K562 (cell line): ENCODE results near the gene VTI1B. TPM values are rescaled to one million over a fixed set of nuclear protein-coding genes. Genes with fewer than 3 reads are reported as not detected.

Experiments
- ATF1 ChIP-seq, 2 experiments: fragments of 450-650 bp in 1 of 2; IDR thresholded peaks; 2 replicates each; pipeline ENCODE4 v1.6.1; 2016; ENCODE audit warnings: missing compliant biosample characterization in 1 of 2, missing genetic modification characterization in 1 of 2
- CBFA2T2 ChIP-seq: fragments of 450-650 bp; conservative IDR thresholded peaks from 2 replicates; pipeline ENCODE4 v1.6.1; 2017; ENCODE audit warnings: mild to moderate bottlenecking
- CBX3 ChIP-seq, 2 experiments: IDR thresholded peaks; 1 replicate in 1 of 2; 2 replicates in 1 of 2; pipeline ENCODE4 v1.6.1; 2012; ENCODE audit warnings: inconsistent platforms in 2 of 2, low read length in 2 of 2, borderline replicate concordance in 1 of 2, control low read depth in 1 of 2
- ERF ChIP-seq: fragments of 450-650 bp; formaldehyde crosslinking; IDR thresholded peaks from 2 replicates; pipeline ENCODE4 v1.4.0; 2020; ENCODE audit warnings: mild to moderate bottlenecking, mixed read lengths
- FOXJ3 ChIP-seq: sonication (generic); formaldehyde crosslinking; IDR thresholded peaks from 2 replicates; pipeline ENCODE4 v1.4.0; 2020; ENCODE audit warnings: mild to moderate bottlenecking, missing genetic modification reagents
- GATAD2A ChIP-seq: fragments of 450-650 bp; IDR thresholded peaks from 2 replicates; pipeline ENCODE4 v1.6.1; 2017
- HLTF ChIP-seq: fragments of 450-650 bp; IDR thresholded peaks from 2 replicates; pipeline ENCODE4 v1.6.1; 2016
- HNRNPLL ChIP-seq: fragments of 200-400 bp; formaldehyde crosslinking; IDR thresholded peaks from 2 replicates; pipeline ENCODE4 v1.6.1; 2017; ENCODE audit warnings: low read length, low read depth, mild to moderate bottlenecking; ENCODE audit not compliant: poor library complexity, severe bottlenecking
- KDM1A ChIP-seq, 2 experiments: fragments of 450-650 bp; IDR thresholded peaks; 2 replicates each; pipeline ENCODE4 v1.6.1; 2016; ENCODE audit warnings: mild to moderate bottlenecking in 2 of 2
- MCM3 ChIP-seq: fragments of 450-650 bp; IDR thresholded peaks from 2 replicates; pipeline ENCODE4 v1.6.1; 2016
- MTA3 ChIP-seq: fragments of 450-650 bp; formaldehyde crosslinking; IDR thresholded peaks from 2 replicates; pipeline ENCODE4 v1.6.1; 2017; ENCODE audit warnings: mild to moderate bottlenecking, borderline replicate concordance
- NELFE ChIP-seq: IDR thresholded peaks from 2 replicates; pipeline ENCODE4 v1.6.1; 2011; ENCODE audit warnings: mild to moderate bottlenecking; ENCODE audit not compliant: insufficient read depth, insufficient read length
- TCFL5 ChIP-seq: fragments of 250-450 bp; sonication (Bioruptor Pico); conservative IDR thresholded peaks from 2 replicates; pipeline ENCODE4 v1.6.1; 2021; ENCODE audit warnings: mild to moderate bottlenecking, moderate library complexity, matching md5 sums
- YBX1 ChIP-seq: fragments of 450-650 bp; IDR thresholded peaks from 2 replicates; pipeline ENCODE4 v1.7.1; 2016; ENCODE audit warnings: mild to moderate bottlenecking
- ZFX ChIP-seq: sonication (generic); formaldehyde crosslinking; IDR thresholded peaks from 2 replicates; pipeline ENCODE4 v1.8.0; 2022; ENCODE audit warnings: mild to moderate bottlenecking, missing genetic modification reagents, moderate library complexity
- ZKSCAN8 ChIP-seq: fragments of 200-800 bp; sonication (Bioruptor generic); IDR thresholded peaks from 2 replicates; pipeline ENCODE4 v1.6.1; 2016; ENCODE audit warnings: missing genetic modification characterization, missing compliant biosample characterization
- polyA plus RNA-seq, 8 experiments: library from polyadenylated mRNA; depleted of rRNA in 4 of 8; stranded (reverse) in 5 of 8; unstranded in 3 of 8; fragments of >200 nt; fragmentation: Nextera tagmentation in 2 of 8; fragmentation: Illumina TruSeq in 1 of 8; extraction: Ambion mirVana in 2 of 8; extraction: Trizol in 1 of 8; gene quantifications; 2 replicates each; pipeline versions ENCODE4 v1.2.1 to v1.2.3, GENCODE V29; 2011 to 2014; ENCODE audit warnings: inconsistent platforms in 1 of 8, missing spikeins in 1 of 8
- total RNA-seq, 7 experiments: library from RNA; depleted of rRNA in 6 of 7; stranded (reverse); fragments of >200 nt in 6 of 7; fragmentation: Illumina TruSeq in 2 of 7; extraction: Trizol in 2 of 7; gene quantifications; 2 replicates each; pipeline versions ENCODE4 v1.2.1 to v1.2.3, GENCODE V29; 2011 to 2021; ENCODE audit warnings: low replicate concordance in 1 of 7
- TF ChIP-seq, protein P1 (sequence below), 2 experiments: IDR thresholded peaks; 2 replicates each; pipeline ENCODE4 v1.6.1; 2011; ENCODE audit warnings: borderline replicate concordance in 1 of 2, control low read depth in 1 of 2, low read depth in 1 of 2, low read length in 1 of 2, mild to moderate bottlenecking in 1 of 2, mixed read lengths in 1 of 2, moderate library complexity in 1 of 2; ENCODE audit not compliant: insufficient read depth in 1 of 2, insufficient read length in 1 of 2, poor library complexity in 1 of 2, severe bottlenecking in 1 of 2; ENCODE audit errors: extremely low read depth in 1 of 2
- TF ChIP-seq, protein P2 (sequence below): fragments of 450-650 bp; formaldehyde crosslinking; IDR thresholded peaks from 2 replicates; pipeline ENCODE4 v1.4.0; 2020; ENCODE audit warnings: mild to moderate bottlenecking, moderate library complexity
- TF ChIP-seq, protein P3 (sequence below): fragments of 250-450 bp; sonication (Bioruptor Pico); IDR thresholded peaks from 2 replicates; pipeline ENCODE4 v1.8.0; 2021; ENCODE audit warnings: mild to moderate bottlenecking, moderate library complexity
- TF ChIP-seq, protein P4 (sequence below): sonication (generic); formaldehyde crosslinking; IDR thresholded peaks from 2 replicates; pipeline ENCODE4 v1.8.0; 2022; ENCODE audit warnings: mild to moderate bottlenecking, missing genetic modification reagents
- TF ChIP-seq, protein P5 (sequence below): sonication (generic); formaldehyde crosslinking; IDR thresholded peaks from 2 replicates; pipeline ENCODE4 v1.8.1; 2023; ENCODE audit warnings: mild to moderate bottlenecking, missing genetic modification reagents

VTI1B gene
- total and polyA plus RNA-seq, 9 of the 15 experiments (the other 6 are each of a cell fraction or from before 2014, with no cell fraction given): 7.8 to 69.8 (median 50.1) TPM

DNA sequence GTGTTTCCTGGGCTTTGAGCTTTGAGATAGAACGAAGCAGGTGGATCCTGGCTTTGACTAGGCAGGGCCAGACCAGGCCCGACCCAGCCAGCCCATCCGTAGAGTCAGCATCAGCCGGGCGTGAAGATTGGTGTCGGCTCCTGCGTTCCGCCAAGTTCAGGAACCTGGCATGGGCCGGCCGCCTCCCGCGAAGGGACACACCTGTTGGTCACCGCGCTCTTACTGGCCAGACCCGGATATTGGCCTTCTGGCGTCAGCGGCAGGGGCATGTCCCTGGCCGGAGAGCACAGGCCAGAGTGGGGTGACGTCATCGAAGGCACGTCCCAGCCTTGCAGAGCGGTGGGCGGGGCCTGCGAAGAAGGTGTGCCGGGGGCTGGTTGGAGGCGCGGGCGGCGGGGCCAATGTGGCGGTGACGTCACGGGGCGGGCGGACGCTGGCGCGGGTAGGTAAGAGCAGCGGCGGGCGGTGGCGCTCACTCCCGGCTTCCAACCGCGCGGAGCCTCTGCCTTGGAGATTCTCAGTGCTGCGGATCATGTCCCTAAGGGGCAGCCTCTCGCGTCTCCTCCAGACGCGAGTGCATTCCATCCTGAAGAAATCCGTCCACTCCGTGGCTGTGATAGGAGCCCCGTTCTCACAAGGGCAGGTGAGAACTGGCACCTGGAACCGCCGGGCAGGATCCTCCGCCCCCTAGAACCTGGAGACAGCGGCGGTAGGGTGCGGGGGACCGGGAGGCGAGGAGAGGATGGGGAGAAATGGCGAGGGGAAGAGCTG is 54.8 kb downstream of the VTI1B start, which contains the start of gene ARG2 (continued):
- TF ChIP-seq, protein P1, sequence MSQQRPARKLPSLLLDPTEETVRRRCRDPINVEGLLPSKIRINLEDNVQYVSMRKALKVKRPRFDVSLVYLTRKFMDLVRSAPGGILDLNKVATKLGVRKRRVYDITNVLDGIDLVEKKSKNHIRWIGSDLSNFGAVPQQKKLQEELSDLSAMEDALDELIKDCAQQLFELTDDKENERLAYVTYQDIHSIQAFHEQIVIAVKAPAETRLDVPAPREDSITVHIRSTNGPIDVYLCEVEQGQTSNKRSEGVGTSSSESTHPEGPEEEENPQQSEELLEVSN (IDR thresholded peaks at IDR 0.05; ENCODE audit: borderline replicate concordance in 1 of 2, extremely low read depth in 1 of 2, insufficient read depth in 1 of 2, insufficient read length in 1 of 2, low read depth in 1 of 2, low read length in 1 of 2, poor library complexity in 1 of 2, severe bottlenecking in 1 of 2): peak; percentile 44 to 59
- no peak for TF ChIP-seq KDM1A (IDR thresholded peaks at IDR 0.05)
- TF ChIP-seq ZKSCAN8 (CRISPR knock-in tag): no peak
- TF ChIP-seq NELFE: no peak
- TF ChIP-seq TCFL5: no peak
- peak; percentile 74 for TF ChIP-seq ATF1 (CRISPR knock-in tag; IDR thresholded peaks at IDR 0.05)
- peak; percentile 99 for TF ChIP-seq ATF1 (tag; IDR thresholded peaks at IDR 0.05)
- TF ChIP-seq, protein P2, sequence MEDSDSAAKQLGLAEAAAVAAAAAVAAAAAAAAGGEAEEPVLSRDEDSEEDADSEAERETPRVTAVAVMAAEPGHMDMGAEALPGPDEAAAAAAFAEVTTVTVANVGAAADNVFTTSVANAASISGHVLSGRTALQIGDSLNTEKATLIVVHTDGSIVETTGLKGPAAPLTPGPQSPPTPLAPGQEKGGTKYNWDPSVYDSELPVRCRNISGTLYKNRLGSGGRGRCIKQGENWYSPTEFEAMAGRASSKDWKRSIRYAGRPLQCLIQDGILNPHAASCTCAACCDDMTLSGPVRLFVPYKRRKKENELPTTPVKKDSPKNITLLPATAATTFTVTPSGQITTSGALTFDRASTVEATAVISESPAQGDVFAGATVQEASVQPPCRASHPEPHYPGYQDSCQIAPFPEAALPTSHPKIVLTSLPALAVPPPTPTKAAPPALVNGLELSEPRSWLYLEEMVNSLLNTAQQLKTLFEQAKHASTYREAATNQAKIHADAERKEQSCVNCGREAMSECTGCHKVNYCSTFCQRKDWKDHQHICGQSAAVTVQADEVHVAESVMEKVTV (CRISPR knock-in tag): no peak
- no peak for TF ChIP-seq GATAD2A
- no peak for TF ChIP-seq CBFA2T2
- peak; percentile 47 for TF ChIP-seq HNRNPLL
- no peak for TF ChIP-seq HLTF
- peak; percentile 82 for TF ChIP-seq MTA3
- TF ChIP-seq, protein P3, sequence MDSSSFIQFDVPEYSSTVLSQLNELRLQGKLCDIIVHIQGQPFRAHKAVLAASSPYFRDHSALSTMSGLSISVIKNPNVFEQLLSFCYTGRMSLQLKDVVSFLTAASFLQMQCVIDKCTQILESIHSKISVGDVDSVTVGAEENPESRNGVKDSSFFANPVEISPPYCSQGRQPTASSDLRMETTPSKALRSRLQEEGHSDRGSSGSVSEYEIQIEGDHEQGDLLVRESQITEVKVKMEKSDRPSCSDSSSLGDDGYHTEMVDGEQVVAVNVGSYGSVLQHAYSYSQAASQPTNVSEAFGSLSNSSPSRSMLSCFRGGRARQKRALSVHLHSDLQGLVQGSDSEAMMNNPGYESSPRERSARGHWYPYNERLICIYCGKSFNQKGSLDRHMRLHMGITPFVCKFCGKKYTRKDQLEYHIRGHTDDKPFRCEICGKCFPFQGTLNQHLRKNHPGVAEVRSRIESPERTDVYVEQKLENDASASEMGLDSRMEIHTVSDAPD (CRISPR knock-in tag): no peak
- no peak; a peak in 1 of 3 replicates for TF ChIP-seq CBX3 (IDR thresholded peaks at IDR 0.05; ENCODE audit: borderline replicate concordance in 1 of 2, low read length in 2 of 2)
- TF ChIP-seq YBX1: no peak
- TF ChIP-seq, protein P4, sequence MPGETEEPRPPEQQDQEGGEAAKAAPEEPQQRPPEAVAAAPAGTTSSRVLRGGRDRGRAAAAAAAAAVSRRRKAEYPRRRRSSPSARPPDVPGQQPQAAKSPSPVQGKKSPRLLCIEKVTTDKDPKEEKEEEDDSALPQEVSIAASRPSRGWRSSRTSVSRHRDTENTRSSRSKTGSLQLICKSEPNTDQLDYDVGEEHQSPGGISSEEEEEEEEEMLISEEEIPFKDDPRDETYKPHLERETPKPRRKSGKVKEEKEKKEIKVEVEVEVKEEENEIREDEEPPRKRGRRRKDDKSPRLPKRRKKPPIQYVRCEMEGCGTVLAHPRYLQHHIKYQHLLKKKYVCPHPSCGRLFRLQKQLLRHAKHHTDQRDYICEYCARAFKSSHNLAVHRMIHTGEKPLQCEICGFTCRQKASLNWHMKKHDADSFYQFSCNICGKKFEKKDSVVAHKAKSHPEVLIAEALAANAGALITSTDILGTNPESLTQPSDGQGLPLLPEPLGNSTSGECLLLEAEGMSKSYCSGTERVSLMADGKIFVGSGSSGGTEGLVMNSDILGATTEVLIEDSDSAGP (CRISPR knock-in tag): no peak
- TF ChIP-seq FOXJ3: no peak
- peak; percentile 93 for TF ChIP-seq ZFX (CRISPR knock-in tag)
- TF ChIP-seq, protein P5, sequence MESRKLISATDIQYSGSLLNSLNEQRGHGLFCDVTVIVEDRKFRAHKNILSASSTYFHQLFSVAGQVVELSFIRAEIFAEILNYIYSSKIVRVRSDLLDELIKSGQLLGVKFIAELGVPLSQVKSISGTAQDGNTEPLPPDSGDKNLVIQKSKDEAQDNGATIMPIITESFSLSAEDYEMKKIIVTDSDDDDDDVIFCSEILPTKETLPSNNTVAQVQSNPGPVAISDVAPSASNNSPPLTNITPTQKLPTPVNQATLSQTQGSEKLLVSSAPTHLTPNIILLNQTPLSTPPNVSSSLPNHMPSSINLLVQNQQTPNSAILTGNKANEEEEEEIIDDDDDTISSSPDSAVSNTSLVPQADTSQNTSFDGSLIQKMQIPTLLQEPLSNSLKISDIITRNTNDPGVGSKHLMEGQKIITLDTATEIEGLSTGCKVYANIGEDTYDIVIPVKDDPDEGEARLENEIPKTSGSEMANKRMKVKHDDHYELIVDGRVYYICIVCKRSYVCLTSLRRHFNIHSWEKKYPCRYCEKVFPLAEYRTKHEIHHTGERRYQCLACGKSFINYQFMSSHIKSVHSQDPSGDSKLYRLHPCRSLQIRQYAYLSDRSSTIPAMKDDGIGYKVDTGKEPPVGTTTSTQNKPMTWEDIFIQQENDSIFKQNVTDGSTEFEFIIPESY: no peak
- no peak for TF ChIP-seq MCM3
- TF ChIP-seq ERF: no peak
